HG03135 (cell line): ENCODE data around the gene KPNA1.
A peak's percentile ranks its signal among the peaks of the same experiment; 100 is the strongest.
"Not testable (repeated sequence)": the region's sequence is repeated elsewhere in the genome, so short reads cannot be mapped to it uniquely, and the experiment has no call there.

ENCODE experiments used
- ATAC-seq: cut with Tn5 transposase; IDR thresholded peaks from one replicate; pipeline ENCODE4 v1.9.1; 2021; ENCODE audit warnings: mild to moderate bottlenecking, moderate library complexity; ENCODE audit not compliant: unreplicated experiment

Gene KPNA1

DNA sequence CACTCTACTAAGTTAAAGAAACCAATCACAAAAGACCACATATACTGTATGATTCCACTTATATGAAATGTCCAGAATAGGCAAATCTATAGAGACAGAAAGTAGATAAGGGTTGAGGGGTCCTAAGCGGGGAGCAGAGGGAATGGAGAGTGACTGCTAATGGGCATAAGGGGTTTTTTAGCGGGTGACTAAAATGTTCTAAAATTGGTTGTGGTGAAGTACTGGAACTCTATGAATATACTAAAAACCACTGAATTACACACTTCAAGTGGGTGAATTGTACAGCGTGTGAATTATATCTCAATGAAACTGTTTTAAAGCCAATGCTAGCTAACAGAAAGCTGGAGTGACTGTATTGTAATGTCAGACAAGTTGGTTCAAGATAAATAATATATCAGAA lies 33.3 kb downstream of the KPNA1 start:
- ATAC-seq: no peak

DNA sequence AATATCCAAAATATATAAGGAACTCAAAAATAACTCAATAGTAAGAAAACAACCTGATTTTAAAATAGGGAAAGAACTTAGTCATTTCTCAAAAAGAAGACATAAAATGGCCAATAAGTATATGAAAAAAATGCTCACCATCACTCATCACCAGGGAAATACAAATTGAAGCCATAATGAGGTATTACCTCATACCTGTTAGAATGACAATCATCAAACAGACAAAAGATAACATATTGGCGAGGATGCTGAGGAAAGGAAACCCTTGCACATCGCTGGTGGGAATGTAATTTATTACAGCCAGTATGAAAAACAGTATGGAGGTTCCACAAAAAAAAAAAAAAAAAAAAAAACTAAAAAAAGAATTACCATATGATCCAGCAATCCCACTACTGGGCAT lies 38.2 kb downstream of the KPNA1 start:
- ATAC-seq: no peak

DNA sequence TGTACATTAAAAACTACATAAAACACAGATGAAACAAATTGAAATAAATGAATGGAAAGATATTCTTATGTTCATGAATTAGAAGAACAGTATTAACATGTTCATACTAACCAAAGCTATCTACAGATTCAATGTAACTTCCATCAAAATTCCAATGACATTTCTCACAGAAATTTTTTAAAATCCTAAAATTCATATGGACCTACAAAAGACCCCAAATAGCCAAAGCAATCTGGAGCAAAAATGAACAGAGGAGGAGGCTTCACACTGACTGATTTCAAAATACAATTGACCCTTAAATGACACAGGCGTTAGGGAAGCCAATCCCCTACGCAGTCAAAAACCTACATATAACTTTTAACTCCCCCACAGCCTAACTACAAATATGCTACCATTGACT lies 39.4 kb downstream of the KPNA1 start:
- ATAC-seq: no peak

GRCh38 chr3:122469659-122470058 lies 45.1 kb downstream of the KPNA1 start:
- ATAC-seq: no peak

GRCh38 chr3:122468896-122469533 lies 45.7 kb downstream of the KPNA1 start:
- ATAC-seq: peak; percentile 68

DNA sequence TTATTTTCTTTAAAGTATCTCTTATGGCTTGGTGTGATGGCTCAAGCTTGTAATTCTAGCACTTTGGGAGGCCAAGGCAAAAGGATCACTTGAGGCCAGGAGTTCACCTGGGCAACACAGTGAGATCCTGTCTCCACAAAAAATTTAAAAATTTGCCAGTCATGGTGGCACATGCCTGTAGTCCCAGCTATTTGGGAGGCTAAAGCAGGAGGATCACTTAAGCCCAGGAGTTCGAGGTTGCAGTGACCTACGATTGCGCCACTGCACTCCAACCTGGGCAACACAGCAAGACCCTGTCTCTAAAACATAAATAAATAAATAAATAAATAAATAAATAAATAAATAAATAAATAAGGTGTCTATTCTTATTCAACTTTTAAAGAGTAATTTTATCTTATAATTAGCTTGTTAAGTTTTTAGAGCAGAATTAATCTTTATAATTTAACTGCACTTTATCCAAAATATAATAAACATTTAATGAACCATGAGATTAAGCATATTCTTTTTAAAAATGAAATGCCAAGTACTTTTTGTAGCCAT lies 48.0 kb downstream of the KPNA1 start:
- ATAC-seq: no peak

DNA sequence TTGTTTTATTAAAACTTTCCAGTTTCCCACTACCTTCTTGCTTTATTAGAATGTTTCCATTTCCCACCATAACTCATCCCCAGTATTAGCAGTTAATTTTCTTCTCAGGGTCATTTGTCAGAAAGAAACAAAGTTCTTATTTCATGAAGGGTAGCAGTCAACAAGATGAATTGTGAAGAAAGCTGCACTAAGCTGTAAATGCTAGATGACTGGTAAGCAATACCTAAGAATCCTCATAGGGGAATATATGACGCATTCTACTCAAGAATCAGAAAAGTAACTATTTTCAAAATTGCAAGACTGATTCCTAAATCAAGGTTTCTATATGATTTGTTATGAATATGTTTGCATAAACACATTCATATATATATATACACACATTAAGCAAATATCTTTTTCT lies 50.1 kb downstream of the KPNA1 start:
- ATAC-seq: no peak

GRCh38 chr3:122462406-122462805 lies 52.3 kb downstream of the KPNA1 start:
- no peak for ATAC-seq

DNA sequence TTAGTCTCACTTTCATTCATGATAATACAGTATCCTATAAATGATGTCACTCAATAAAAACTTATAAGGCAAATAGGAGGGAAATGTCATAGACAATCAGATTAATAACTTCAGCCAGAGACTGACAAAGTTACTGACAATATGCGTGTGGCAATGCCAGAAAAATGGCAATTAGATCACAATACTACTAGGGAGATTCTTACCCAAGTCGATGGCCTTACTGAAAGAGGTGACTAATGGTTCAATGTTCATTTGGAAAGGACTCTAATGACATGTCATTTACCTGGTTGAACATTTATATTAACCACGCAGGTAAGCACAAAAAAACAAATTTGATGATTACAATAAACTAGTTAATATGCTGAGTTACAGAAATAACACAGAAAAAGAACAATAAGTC lies 52.9 kb downstream of the KPNA1 start:
- ATAC-seq: no peak

DNA sequence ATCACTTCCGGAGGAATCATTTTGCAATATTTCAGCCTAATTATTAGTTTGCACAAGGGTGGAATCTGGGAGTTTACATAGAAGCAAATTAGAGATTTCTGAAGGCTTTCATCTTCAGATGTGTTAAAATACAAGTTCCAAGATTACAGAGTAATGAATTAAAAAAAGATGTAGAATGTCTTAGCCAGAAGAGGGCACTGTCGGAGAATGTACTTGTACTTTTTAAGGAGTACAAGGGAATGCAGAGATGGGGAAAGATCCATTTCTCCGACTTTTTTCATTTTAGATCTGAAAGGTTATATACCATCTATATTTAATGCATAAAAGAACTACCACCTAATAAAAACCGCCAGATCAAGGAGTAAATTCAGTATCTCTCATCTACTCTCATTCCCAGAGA lies 55.7 kb downstream of the KPNA1 start:
- ATAC-seq: no peak

- no peak for ATAC-seq
Measured at GRCh38 chr3:122457706-122458105, 57.0 kb downstream of the KPNA1 start.

- no peak for ATAC-seq
Measured at GRCh38 chr3:122456074-122456473, 58.7 kb downstream of the KPNA1 start.

GRCh38 chr3:122451371-122451770 lies 63.4 kb downstream of the KPNA1 start:
- no peak for ATAC-seq

- ATAC-seq: not testable (repeated sequence)
Measured at GRCh38 chr3:122448218-122448617, 66.5 kb downstream of the KPNA1 start.

DNA sequence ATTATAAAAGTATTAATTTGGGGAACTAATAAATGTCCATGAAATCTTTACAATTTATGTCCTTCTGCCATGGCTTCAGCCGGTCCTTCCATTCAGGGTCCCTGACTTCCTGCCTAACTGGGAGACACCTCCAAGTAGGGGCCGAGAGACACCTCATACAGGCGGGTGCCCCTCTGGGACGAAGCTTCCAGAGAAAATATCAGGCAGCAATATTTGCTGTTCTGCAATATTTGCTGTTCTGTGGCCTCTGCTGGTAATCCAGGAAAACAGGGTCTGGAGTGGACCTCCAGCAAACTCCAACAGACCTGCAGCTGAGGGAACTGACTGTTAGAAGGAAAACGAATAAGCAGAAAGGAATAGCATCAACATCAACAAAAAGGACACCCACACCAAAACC lies 70.2 kb downstream of the KPNA1 start:
- not testable (repeated sequence) for ATAC-seq

GRCh38 chr3:122443762-122444490 lies 70.8 kb downstream of the KPNA1 start:
- ATAC-seq: not testable (repeated sequence)

DNA sequence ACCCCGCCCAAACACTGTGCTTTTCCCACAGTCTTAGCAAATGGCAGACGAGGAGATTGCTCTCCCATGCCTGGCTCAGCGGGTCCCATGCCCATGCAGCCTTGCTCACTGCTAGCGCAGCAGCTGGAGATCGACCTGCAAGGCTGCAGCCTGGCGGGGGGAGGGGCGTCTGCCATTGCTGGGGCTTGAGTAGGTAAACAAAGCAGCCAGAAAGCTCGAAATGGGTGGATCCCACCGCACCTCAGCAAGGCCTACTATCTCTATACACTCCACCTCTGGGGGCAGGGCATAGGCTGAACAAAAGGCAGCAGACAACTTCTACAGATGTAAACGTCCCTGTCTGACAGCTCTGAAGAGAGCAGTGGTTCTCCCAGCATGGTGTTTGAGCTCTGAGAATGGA lies 71.6 kb downstream of the KPNA1 start:
- no peak for ATAC-seq

GRCh38 chr3:122435950-122436349 lies 78.8 kb downstream of the KPNA1 start:
- ATAC-seq: no peak

DNA sequence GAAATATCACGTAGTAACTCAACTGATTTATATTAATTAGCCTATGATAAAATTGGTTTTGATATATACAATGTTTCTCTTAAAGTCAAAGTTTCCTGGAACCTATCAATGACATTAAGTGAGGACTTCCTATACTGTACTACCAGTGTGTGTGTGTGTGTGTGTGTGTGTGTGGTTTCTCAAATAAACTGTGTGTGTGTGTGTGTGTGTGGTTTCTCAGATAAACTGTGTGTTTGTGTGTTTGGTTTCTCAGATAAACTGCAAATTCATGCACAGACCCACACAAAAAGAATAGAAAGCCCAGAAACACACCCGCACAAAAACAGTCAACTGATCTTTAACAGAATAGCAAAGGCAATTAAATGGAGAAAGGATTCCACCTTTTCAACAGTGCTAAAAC lies 84.4 kb downstream of the KPNA1 start:
- ATAC-seq: no peak

- ATAC-seq: no peak
Measured at GRCh38 chr3:122427857-122428471, 86.8 kb downstream of the KPNA1 start.

DNA sequence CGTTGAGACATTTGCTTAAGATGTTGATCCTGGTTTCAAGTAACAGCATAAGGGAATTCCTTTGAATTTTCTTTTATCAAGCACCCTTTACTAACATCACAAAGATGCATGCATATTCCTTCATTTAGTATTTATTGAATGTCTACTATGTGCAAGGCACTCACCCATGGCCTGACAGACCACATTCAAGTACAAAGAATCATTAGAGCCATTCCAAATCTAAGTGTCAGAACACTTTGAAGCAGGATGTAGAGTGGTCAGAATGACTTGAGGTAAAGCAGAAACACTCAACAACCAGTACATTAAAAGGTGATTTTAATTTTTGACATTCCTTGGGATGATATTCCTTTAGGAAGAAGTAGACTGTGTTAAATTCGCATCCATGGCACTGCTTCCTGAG lies 92.9 kb downstream of the KPNA1 start:
- no peak for ATAC-seq

- ATAC-seq: no peak
Measured at GRCh38 chr3:122421101-122421500, 93.6 kb downstream of the KPNA1 start.
